GM18951 (cell line): Measurements from ENCODE around the gene ABCF2.

ENCODE experiments used
- POLR2A ChIP-seq: IDR thresholded peaks from 4 replicates; pipeline ENCODE4 v1.6.1; 2011; ENCODE audit warnings: mild to moderate bottlenecking; ENCODE audit not compliant: insufficient read length, insufficient read depth; ENCODE audit errors: extremely low read depth
- in situ Hi-C: fragments of 300-500 bp; cut with MboI; formaldehyde crosslinking; loops from one replicate; pipeline ENCODE4 v1.12.0; 2022; ENCODE audit warnings: low sequenced_read_pairs, mixed read lengths, inconsistent platforms; ENCODE audit not compliant: unreplicated experiment

ABCF2 gene

GRCh38 chr7:151179946-151180345, 47.1 kb downstream of the ABCF2 start:
- in situ Hi-C loops, result no loop called here

GRCh38 chr7:151179287-151179860, 47.6 kb downstream of the ABCF2 start:
- in situ Hi-C loops, result no loop called here
- TF ChIP-seq POLR2A, result no peak

More at GRCh38 chr7:151179946-151180345, 47.1 kb downstream of the ABCF2 start:
- no peak for TF ChIP-seq POLR2A

GRCh38 chr7:151178831-151179230, 48.2 kb downstream of the ABCF2 start:
- TF ChIP-seq POLR2A, result no peak
- in situ Hi-C loops, result no loop called here

GRCh38 chr7:151178236-151178635, 48.8 kb downstream of the ABCF2 start:
- no peak for TF ChIP-seq POLR2A
- in situ Hi-C loops, result no loop called here

GRCh38 chr7:151177310-151177709, 49.7 kb downstream of the ABCF2 start:
- in situ Hi-C loops, result no loop called here
- TF ChIP-seq POLR2A, result no peak

- TF ChIP-seq POLR2A, result no peak
- in situ Hi-C loops, result no loop called here
Observed at GRCh38 chr7:151176401-151176800, 50.6 kb downstream of the ABCF2 start.

- in situ Hi-C loops, result no loop called here
- no peak for TF ChIP-seq POLR2A
Observed at GRCh38 chr7:151175793-151176311, 51.2 kb downstream of the ABCF2 start.

GRCh38 chr7:151175047-151175792, 51.8 kb downstream of the ABCF2 start:
- TF ChIP-seq POLR2A, result no peak
- in situ Hi-C loops, result no loop called here

GRCh38 chr7:151174246-151175046, 52.6 kb downstream of the ABCF2 start:
- no peak for TF ChIP-seq POLR2A
- in situ Hi-C loops, result no loop called here

GRCh38 chr7:151173386-151174245, 53.4 kb downstream of the ABCF2 start:
- in situ Hi-C loops, result no loop called here

GRCh38 chr7:151172273-151173141, 54.5 kb downstream of the ABCF2 start:
- in situ Hi-C loops, result no loop called here

More at GRCh38 chr7:151173386-151174245, 53.4 kb downstream of the ABCF2 start:
- no peak for TF ChIP-seq POLR2A

GRCh38 chr7:151168787-151169162, 58.2 kb downstream of the ABCF2 start:
- TF ChIP-seq POLR2A, result no peak
- in situ Hi-C loops, result loop anchor here (10.0 kb wide), 1 partner anchor 86 kb away; no protein-coding TSS in a partner anchor

More at GRCh38 chr7:151172273-151173141, 54.5 kb downstream of the ABCF2 start:
- no peak for TF ChIP-seq POLR2A
